Measurements from ENCODE around the gene IL32.

IL32 gene

GRCh38 chr16:3035289-3035971 is 30.0 kb upstream of the IL32 start:
- Histone ChIP-seq H3F3A (ENCODE audit: low read depth) (no peaks in the 10 kb centered on the region), H3K4me3 (ENCODE audit: low read length, poor library complexity, severe bottlenecking) (no peak overlapping the region), H4K20me1 (ENCODE audit: insufficient read depth, low read length, poor library complexity, severe bottlenecking) (no peaks in the 10 kb centered on the region), H3K27me3 (ENCODE audit: insufficient read depth, low read length, poor library complexity, severe bottlenecking) (no peaks in the 10 kb centered on the region), H3K79me2 (ENCODE audit: insufficient read depth, low read length) (no peaks in the 10 kb centered on the region), H3K4me2 (ENCODE audit: low read depth, low read length, poor library complexity, severe bottlenecking) (no peak overlapping the region), H3K36me3 (ENCODE audit: insufficient read depth, low read length) (no peaks in the 10 kb centered on the region), H3K9me2 (replicated peaks; ENCODE audit: low read depth, low read length) (no peaks in the 10 kb centered on the region), H3K4me1 (ENCODE audit: insufficient read depth, low read length, poor library complexity, severe bottlenecking) (no peaks in the 10 kb centered on the region), H3K9ac (ENCODE audit: low read depth, low read length, poor library complexity, severe bottlenecking) (no peak overlapping the region), H2AFZ (ENCODE audit: low read length) (no peak overlapping the region), H3K9me3 (ENCODE audit: insufficient read depth, low read depth, low read length) (no peaks in the 10 kb centered on the region)
- TF ChIP-seq CTCF (conservative IDR thresholded peaks at IDR 0.05; ENCODE audit: low read length) = no peak
- TF ChIP-seq EZH2phosphoT487 (IDR thresholded peaks at IDR 0.05; ENCODE audit: borderline replicate concordance) = no peak

- TF ChIP-seq EZH2phosphoT487 (IDR thresholded peaks at IDR 0.05; ENCODE audit: borderline replicate concordance) (no peak), CTCF (conservative IDR thresholded peaks at IDR 0.05; ENCODE audit: low read length) (no peak)
- Histone ChIP-seq H3K36me3 (ENCODE audit: insufficient read depth, low read length) (no peaks in the 10 kb centered on the region), H3K27me3 (ENCODE audit: insufficient read depth, low read length, poor library complexity, severe bottlenecking) (no peaks in the 10 kb centered on the region), H2AFZ (ENCODE audit: low read length) (no peak overlapping the region), H3K9me2 (replicated peaks; ENCODE audit: low read depth, low read length) (no peaks in the 10 kb centered on the region), H3K9ac (ENCODE audit: low read depth, low read length, poor library complexity, severe bottlenecking) (no peak overlapping the region), H3K79me2 (ENCODE audit: insufficient read depth, low read length) (no peaks in the 10 kb centered on the region), H3K4me1 (ENCODE audit: insufficient read depth, low read length, poor library complexity, severe bottlenecking) (no peaks in the 10 kb centered on the region), H3K9me3 (ENCODE audit: insufficient read depth, low read depth, low read length) (no peaks in the 10 kb centered on the region), H3F3A (ENCODE audit: low read depth) (no peaks in the 10 kb centered on the region), H3K4me2 (ENCODE audit: low read depth, low read length, poor library complexity, severe bottlenecking) (no peak overlapping the region), H4K20me1 (ENCODE audit: insufficient read depth, low read length, poor library complexity, severe bottlenecking) (no peaks in the 10 kb centered on the region), H3K4me3 (ENCODE audit: low read length, poor library complexity, severe bottlenecking) (no peak overlapping the region)
These were observed 29.3 kb upstream of the IL32 start for GRCh38 chr16:3035972-3036725.

- no peak within 1 kb of the TSS for H3K4me3 ChIP-seq (ENCODE audit: low read length, poor library complexity, severe bottlenecking)
- no peak for TF ChIP-seq EZH2phosphoT487 (IDR thresholded peaks at IDR 0.05; ENCODE audit: borderline replicate concordance)
- no peak for TF ChIP-seq CTCF (conservative IDR thresholded peaks at IDR 0.05; ENCODE audit: low read length)
- H3K79me2 ChIP-seq (ENCODE audit: insufficient read depth, low read length) = no peaks in the 10 kb centered on the region
- no peaks in the 10 kb centered on the region for H3K9me3 ChIP-seq (ENCODE audit: insufficient read depth, low read depth, low read length)
- no peaks in the 10 kb centered on the region for H3K9me2 ChIP-seq (replicated peaks; ENCODE audit: low read depth, low read length)
- no peaks in the 10 kb centered on the region for H3K27me3 ChIP-seq (ENCODE audit: insufficient read depth, low read length, poor library complexity, severe bottlenecking)
- H3K4me1 ChIP-seq (ENCODE audit: insufficient read depth, low read length, poor library complexity, severe bottlenecking) = no peaks in the 10 kb centered on the region
- no peaks in the 10 kb centered on the region for H4K20me1 ChIP-seq (ENCODE audit: insufficient read depth, low read length, poor library complexity, severe bottlenecking)
- no peaks in the 10 kb centered on the region for H3K36me3 ChIP-seq (ENCODE audit: insufficient read depth, low read length)
- H3F3A ChIP-seq (ENCODE audit: low read depth) = no peaks in the 10 kb centered on the region
- no peak within 1 kb of the TSS for H3K4me2 ChIP-seq (ENCODE audit: low read depth, low read length, poor library complexity, severe bottlenecking)
- H2AFZ ChIP-seq (ENCODE audit: low read length) = no peak within 1 kb of the TSS
- no peak within 1 kb of the TSS for H3K9ac ChIP-seq (ENCODE audit: low read depth, low read length, poor library complexity, severe bottlenecking)
These were observed 28.6 kb upstream of the IL32 start, which contains the start of gene BICDL2 for GRCh38 chr16:3036726-3037315. BICDL2 (minus strand) TSS chr16:3036944; CDS start chr16:3035496, 1,448 bp downstream.

Data from Loucy (cell line).